ENCODE results near the gene PLXDC1.

The PLXDC1 gene

DNA sequence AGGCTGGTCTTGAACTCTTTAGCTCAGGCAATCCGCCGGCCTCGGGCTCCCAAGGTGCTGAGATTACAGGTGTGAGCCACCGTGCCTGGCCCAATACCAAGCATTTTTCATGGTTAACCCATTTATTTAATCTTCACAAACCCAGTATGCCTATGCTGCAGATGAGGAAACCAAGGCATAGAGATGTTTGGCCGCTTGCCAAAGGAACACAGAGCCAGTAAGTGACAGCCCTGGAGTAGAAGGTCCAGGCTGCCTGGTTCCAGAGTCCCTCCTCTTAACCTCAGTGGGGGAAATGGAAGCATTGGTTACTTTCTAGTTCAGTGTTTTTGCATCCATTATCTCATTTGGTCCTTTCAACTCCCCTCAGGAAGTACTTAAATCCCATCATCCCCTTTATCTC, 29.9 kb upstream of the PLXDC1 start:
- TF ChIP-seq, protein P1, sequence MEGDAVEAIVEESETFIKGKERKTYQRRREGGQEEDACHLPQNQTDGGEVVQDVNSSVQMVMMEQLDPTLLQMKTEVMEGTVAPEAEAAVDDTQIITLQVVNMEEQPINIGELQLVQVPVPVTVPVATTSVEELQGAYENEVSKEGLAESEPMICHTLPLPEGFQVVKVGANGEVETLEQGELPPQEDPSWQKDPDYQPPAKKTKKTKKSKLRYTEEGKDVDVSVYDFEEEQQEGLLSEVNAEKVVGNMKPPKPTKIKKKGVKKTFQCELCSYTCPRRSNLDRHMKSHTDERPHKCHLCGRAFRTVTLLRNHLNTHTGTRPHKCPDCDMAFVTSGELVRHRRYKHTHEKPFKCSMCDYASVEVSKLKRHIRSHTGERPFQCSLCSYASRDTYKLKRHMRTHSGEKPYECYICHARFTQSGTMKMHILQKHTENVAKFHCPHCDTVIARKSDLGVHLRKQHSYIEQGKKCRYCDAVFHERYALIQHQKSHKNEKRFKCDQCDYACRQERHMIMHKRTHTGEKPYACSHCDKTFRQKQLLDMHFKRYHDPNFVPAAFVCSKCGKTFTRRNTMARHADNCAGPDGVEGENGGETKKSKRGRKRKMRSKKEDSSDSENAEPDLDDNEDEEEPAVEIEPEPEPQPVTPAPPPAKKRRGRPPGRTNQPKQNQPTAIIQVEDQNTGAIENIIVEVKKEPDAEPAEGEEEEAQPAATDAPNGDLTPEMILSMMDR (IDR thresholded peaks at IDR 0.05; ENCODE audit: control insufficient read depth, insufficient read depth, low read depth, low read length, missing control alignments) = no peak
- no peak overlapping the region for H3K4me3 ChIP-seq (ENCODE audit: control insufficient read depth, low read depth, low read length)
- no peak for DNase-seq (ENCODE audit: low read depth)

DNA sequence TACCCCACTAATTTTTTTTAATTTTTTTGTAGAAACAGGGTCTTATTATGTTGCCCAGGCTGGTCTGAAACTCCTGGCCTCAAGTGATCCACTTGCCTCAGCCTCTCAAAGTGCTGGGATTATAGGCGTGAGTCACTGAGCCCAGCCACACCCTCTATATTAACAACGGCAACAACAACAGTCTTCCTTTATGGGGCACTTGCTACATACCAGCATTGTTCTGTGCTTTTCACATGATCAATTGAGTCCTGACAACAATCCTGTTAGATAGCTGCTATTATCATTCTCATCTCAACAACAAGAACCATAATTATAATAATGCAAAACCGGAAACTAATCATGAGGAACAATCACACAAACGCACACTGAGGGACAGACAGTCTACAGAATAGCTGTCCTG, 27.1 kb upstream of the PLXDC1 start:
- H3K4me3 ChIP-seq (ENCODE audit: control insufficient read depth, low read depth, low read length) = no peak overlapping the region
- DNase-seq (ENCODE audit: low read depth) = no peak
- TF ChIP-seq, protein P1 (IDR thresholded peaks at IDR 0.05; ENCODE audit: control insufficient read depth, insufficient read depth, low read depth, low read length, missing control alignments) = no peak

DNA sequence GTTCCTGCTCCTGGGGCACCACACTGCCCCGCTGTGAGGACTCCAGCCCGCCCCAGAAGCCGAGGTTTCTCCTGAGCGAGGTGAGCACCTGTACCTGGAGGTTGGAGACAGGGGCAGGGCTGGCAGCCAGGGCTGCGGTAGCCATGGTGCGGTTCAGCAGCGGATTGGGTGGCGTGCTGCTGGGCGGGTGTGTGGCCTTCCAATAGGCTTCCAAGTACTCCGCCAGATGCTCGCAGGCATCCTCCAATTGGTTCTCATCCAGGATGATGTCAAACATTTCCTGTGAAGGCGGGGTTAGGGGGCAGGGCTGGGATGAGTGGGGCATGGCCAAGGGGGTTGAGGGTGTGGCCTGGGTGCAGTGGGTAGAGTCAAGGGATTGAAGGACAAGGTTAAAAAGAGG, 25.8 kb upstream of the PLXDC1 start:
- TF ChIP-seq, protein P1 (IDR thresholded peaks at IDR 0.05; ENCODE audit: control insufficient read depth, insufficient read depth, low read depth, low read length, missing control alignments) = no peak
- no peak for DNase-seq (ENCODE audit: low read depth)
- H3K4me3 ChIP-seq (ENCODE audit: control insufficient read depth, low read depth, low read length) = no peak overlapping the region

DNA sequence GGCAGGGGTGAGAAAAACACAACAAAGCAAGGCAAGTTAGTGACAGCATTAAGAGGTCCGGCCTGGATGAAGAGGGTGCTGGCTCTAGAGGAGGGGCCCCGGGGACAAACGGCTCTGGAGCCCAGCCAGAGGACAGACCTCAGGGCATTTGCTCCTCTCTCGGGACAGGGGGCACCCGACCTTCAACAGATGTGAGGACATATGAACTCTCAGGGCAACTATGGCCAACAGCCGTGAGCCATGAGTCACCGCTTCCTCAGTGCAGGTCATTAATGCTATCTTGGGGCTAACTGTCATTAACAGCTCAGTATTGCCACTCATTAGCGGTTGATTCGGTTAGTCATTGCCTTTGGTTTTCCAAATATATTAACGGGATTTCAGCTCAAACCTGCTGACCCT, 24.3 kb upstream of the PLXDC1 start:
- H3K4me3 ChIP-seq (ENCODE audit: control insufficient read depth, low read depth, low read length) = no peak overlapping the region
- DNase-seq (ENCODE audit: low read depth) = no peak
- TF ChIP-seq, protein P1 (IDR thresholded peaks at IDR 0.05; ENCODE audit: control insufficient read depth, insufficient read depth, low read depth, low read length, missing control alignments) = no peak

DNA sequence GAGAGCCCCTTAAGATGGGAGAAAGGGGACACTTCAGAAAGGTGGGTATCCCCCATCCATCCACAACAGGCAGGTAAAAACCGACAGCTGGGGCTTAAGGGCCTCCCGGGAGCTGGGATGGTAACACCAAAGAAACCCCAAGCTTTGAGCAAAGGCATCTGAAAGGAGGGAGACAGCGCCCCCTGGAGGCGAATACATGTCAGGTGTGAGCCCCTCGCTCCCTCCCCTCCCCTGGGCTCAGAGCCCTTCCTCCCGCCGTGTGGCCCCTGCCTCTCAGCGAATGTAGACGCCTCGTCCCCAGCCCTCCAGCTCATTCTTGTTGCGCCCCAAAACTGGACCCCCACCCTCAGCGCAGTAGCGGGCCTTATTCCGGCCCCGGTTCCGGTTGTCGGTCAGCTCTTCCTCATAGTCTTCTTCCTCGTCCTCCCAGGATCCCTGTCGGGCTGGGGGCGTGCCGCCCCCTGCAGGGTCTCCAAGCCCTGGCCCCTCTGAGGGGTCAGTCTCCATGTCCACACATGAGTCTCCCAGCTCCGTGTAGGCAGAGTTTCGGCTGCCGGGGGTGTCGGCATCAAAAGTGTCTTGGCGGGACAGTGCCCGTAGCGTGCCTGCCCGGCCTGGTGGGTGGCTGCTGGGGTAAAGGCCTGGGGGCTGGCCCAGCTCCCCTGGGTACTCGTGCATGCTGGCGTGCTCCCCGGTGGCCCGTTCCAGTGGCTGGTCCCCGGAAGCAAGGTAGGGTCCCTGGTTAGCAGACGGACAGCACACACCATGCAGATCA, 23.7 kb upstream of the PLXDC1 start:
- no peak for DNase-seq (ENCODE audit: low read depth)
- TF ChIP-seq, protein P1 (IDR thresholded peaks at IDR 0.05; ENCODE audit: control insufficient read depth, insufficient read depth, low read depth, low read length, missing control alignments) = peak; percentile 74
- no peak overlapping the region for H3K4me3 ChIP-seq (ENCODE audit: control insufficient read depth, low read depth, low read length)

DNA sequence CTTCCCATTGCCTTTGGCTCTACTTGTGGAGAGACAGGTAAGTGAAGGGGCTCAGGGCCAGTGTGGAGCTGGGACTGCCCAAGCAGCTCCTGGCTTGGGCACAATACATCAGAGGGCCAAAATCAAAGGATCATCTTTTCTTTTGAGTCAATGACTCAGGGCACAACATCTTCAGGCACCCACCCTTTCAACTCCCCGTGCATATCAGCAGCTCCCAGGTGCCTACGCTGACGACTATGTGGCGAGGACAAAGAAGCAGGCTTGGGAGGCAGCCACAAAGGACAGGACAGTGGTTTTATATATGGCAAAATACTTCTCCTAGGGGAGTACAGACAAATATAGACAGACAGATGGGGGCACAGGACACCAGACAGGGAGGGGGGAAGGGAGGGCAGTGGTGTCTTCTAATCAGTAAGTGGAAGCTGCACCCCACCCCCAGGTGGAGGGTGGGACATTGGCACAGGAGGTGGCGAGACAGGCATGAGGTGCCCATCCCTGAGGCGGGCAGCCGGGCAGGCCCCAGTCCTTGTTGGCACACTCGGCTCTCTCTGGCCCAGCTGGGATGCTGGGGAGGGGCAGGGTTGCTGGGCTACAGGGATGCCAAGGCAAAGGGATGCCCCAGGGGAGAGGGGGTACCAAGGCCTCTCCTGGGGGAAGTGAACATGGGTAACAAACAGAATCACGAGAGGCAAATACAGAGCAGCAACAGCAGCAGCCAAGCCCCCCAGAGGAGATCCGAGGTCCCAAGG, 22.3 kb upstream of the PLXDC1 start:
- no peak overlapping the region for H3K4me3 ChIP-seq (ENCODE audit: control insufficient read depth, low read depth, low read length)
- TF ChIP-seq, protein P1 (IDR thresholded peaks at IDR 0.05; ENCODE audit: control insufficient read depth, insufficient read depth, low read depth, low read length, missing control alignments) = no peak
- DNase-seq (ENCODE audit: low read depth) = no peak
